HepG2 (cell line): ENCODE measurements around the gene ENPP1. TPM values are rescaled to one million over a fixed set of nuclear protein-coding genes. Genes with fewer than 3 reads are reported as not detected.

Experiments used
- ATAC-seq: fragments of 200-7000 bp; cut with Tn5 transposase; 3 replicates; pipeline ENCODE4 v1.9.1; 2020; ENCODE audit warnings: mild to moderate bottlenecking, moderate library complexity
- BruUV-seq: library from RNA; stranded (reverse); fragments of 400-500 nt; replicated peaks from 2 replicates; lab custom pipeline; 2021; lab: Mats Ljungman, UMichigan
- CTCF ChIA-PET: fragments of 300-600 bp; formaldehyde crosslinking; extraction: SDS; loops from one replicate; lab custom pipeline; 2021; ENCODE audit warnings: low total read pairs, inconsistent platforms, low intra/inter-chr PET ratio; lab: Yijun Ruan, JAX
- POLR2A ChIA-PET: fragments of 350-600 bp; sonication (Branson Sonifier 250); formaldehyde crosslinking; loops from one replicate; lab custom pipeline; 2020; ENCODE audit warnings: antibody characterized with exemption, inconsistent platforms; lab: Yijun Ruan, JAX
- DNase-seq: peaks from one replicate; pipeline ENCODE4 v3.0.0-alpha.2; 2015; ENCODE audit warnings: low spot score
- FAIRE-seq: peaks from 3 replicates; lab custom pipeline; 2011; peaks lifted over from hg19 to GRCh38; lab: Jason Lieb, UNC
- H2AFZ ChIP-seq: one replicate; pipeline ENCODE4 v1.6.1; 2011; ENCODE audit warnings: low read length, inconsistent platforms
- H3K27ac ChIP-seq: fragments of 300-600 bp; 3 replicates; pipeline ENCODE4 v1.8.0; 2011; ENCODE audit warnings: mixed run types, mild to moderate bottlenecking, mixed read lengths, low read length, inconsistent platforms; ENCODE audit not compliant: insufficient read depth; ENCODE audit errors: extremely low read length
- H3K27me3 ChIP-seq, 2 experiments: fragments of 200-600 bp in 1 of 2; 2 replicates in 1 of 2; 3 replicates in 1 of 2; pipeline versions ENCODE4 v1.6.0 to v1.8.0; 2011; ENCODE audit warnings: low read length in 2 of 2, mild to moderate bottlenecking in 2 of 2, moderate library complexity in 2 of 2, inconsistent platforms in 1 of 2; ENCODE audit not compliant: insufficient read depth in 2 of 2, control insufficient read depth in 1 of 2
- H3K36me3 ChIP-seq, 2 experiments: fragments of 200-600 bp in 1 of 2; replicated peaks in 1 of 2; 2 replicates in 1 of 2; 3 replicates in 1 of 2; pipeline versions ENCODE4 v1.5.1 to v1.8.0; 2011; ENCODE audit warnings: low read length in 2 of 2, inconsistent platforms in 1 of 2; ENCODE audit not compliant: insufficient read depth in 2 of 2, control insufficient read depth in 1 of 2
- H3K4me1 ChIP-seq: 2 replicates; pipeline ENCODE4 v1.5.1; 2012; ENCODE audit warnings: low read length, inconsistent platforms; ENCODE audit not compliant: insufficient read depth
- H3K4me2 ChIP-seq: 2 replicates; pipeline ENCODE4 v1.6.0; 2011; ENCODE audit warnings: low read depth, low read length, inconsistent platforms
- H3K4me3 ChIP-seq, 3 experiments: fragments of 200-600 bp in 1 of 3; sonication (generic), shearing (Covaris generic) in 1 of 3; replicated peaks in 1 of 3; 2 replicates each; pipeline ENCODE4 v1.5.1; 2011 to 2016; ENCODE audit warnings: low read length in 3 of 3, inconsistent platforms in 2 of 3, low read depth in 2 of 3, mild to moderate bottlenecking in 2 of 3, control low read depth in 1 of 3, mixed read lengths in 1 of 3; ENCODE audit not compliant: insufficient read depth in 1 of 3
- H3K79me2 ChIP-seq: one replicate; pipeline ENCODE4 v1.6.1; 2011; ENCODE audit warnings: low read length, inconsistent platforms; ENCODE audit not compliant: insufficient read depth
- H3K9ac ChIP-seq: 2 replicates; pipeline ENCODE4 v1.6.0; 2011; ENCODE audit warnings: mild to moderate bottlenecking, low read depth, low read length, inconsistent platforms; ENCODE audit not compliant: insufficient read depth
- H3K9me3 ChIP-seq: 2 replicates; pipeline ENCODE4 v1.5.1; 2012; ENCODE audit warnings: mild to moderate bottlenecking, low read length
- H4K20me1 ChIP-seq: 2 replicates; pipeline ENCODE4 v1.6.0; 2011; ENCODE audit warnings: inconsistent platforms, mild to moderate bottlenecking, low read length, moderate library complexity; ENCODE audit not compliant: insufficient read depth
- ARID5B ChIP-seq: IDR thresholded peaks from 2 replicates; pipeline ENCODE4 v1.4.0; 2020; ENCODE audit warnings: mild to moderate bottlenecking, missing genetic modification reagents
- CENPX ChIP-seq: sonication (generic); formaldehyde crosslinking; IDR thresholded peaks from 2 replicates; pipeline ENCODE4 v1.9.0; 2021; ENCODE audit warnings: mild to moderate bottlenecking, missing genetic modification reagents, moderate library complexity
- ETS1 ChIP-seq: sonication (generic); formaldehyde crosslinking; IDR thresholded peaks from 2 replicates; pipeline ENCODE4 v1.4.0; 2020; ENCODE audit warnings: missing genetic modification reagents
- FOXP4 ChIP-seq: sonication (generic); formaldehyde crosslinking; IDR thresholded peaks from 2 replicates; pipeline ENCODE4 v1.4.0; 2020; ENCODE audit warnings: missing genetic modification reagents
- HMG20B ChIP-seq: conservative IDR thresholded peaks from 2 replicates; pipeline ENCODE4 v1.6.1; 2016; ENCODE audit warnings: missing genetic modification reagents, missing compliant biosample characterization
- MYC ChIP-seq: sonication (generic); formaldehyde crosslinking; IDR thresholded peaks from 2 replicates; pipeline ENCODE4 v1.9.0; 2021; ENCODE audit warnings: missing genetic modification reagents, borderline replicate concordance
- NFE2 ChIP-seq: sonication (generic); formaldehyde crosslinking; IDR thresholded peaks from 2 replicates; pipeline ENCODE4 v1.4.0; 2020; ENCODE audit warnings: missing genetic modification reagents
- PAXIP1 ChIP-seq: sonication (generic); formaldehyde crosslinking; conservative IDR thresholded peaks from 2 replicates; pipeline ENCODE4 v1.4.0; 2020; ENCODE audit warnings: mild to moderate bottlenecking, missing genetic modification reagents, moderate library complexity
- TCF12 ChIP-seq, 2 experiments: fragments of 450-650 bp in 1 of 2; sonication (generic) in 1 of 2; formaldehyde crosslinking in 1 of 2; IDR thresholded peaks; 2 replicates each; pipeline versions ENCODE4 v1.6.1 to v1.8.0; 2017 to 2022; ENCODE audit warnings: antibody characterized with exemption in 1 of 2, mild to moderate bottlenecking in 1 of 2, missing genetic modification reagents in 1 of 2, moderate library complexity in 1 of 2
- ZNF138 ChIP-seq: sonication (generic); formaldehyde crosslinking; IDR thresholded peaks from 2 replicates; pipeline ENCODE4 v1.5.0; 2020; ENCODE audit warnings: mild to moderate bottlenecking, low read depth, missing genetic modification reagents
- ZNF83 ChIP-seq: sonication (generic); formaldehyde crosslinking; IDR thresholded peaks from 2 replicates; pipeline ENCODE4 v1.4.0; 2020; ENCODE audit warnings: missing genetic modification reagents, mild to moderate bottlenecking, borderline replicate concordance
- ZZZ3 ChIP-seq: sonication (generic); formaldehyde crosslinking; IDR thresholded peaks from 2 replicates; pipeline ENCODE4 v1.4.0; 2020; ENCODE audit warnings: missing genetic modification reagents, mild to moderate bottlenecking, borderline replicate concordance
- WGBS: methylation state at CpG from one replicate; pipeline ENCODE4 v1.1.6; 2017; ENCODE audit warnings: low lambda C conversion rate; 5-methylcytosine and 5-hydroxymethylcytosine counted together
- in situ Hi-C: cut with HindIII; loops from 2 replicates; pipeline ENCODE4 v1.10.0; 2017; ENCODE audit warnings: low pct_unique_long_range_greater_than_20kb; ENCODE audit not compliant: extremely low pct_ligation_motif_present
- intact Hi-C: fragments of 100-400 bp; cut with micrococcal nuclease; formaldehyde crosslinking; loops from one replicate; pipeline ENCODE4 v1.10.0; 2022; ENCODE audit not compliant: unreplicated experiment
- polyA plus RNA-seq, 8 experiments: library from polyadenylated mRNA; depleted of rRNA in 3 of 8; stranded (reverse) in 7 of 8; unstranded in 1 of 8; fragments of >200 nt; fragmentation: Illumina TruSeq in 4 of 8; extraction: Trizol in 4 of 8; gene quantifications; 2 replicates each; pipeline versions ENCODE4 v1.2.1 to v1.2.3, GENCODE V29; 2011 to 2016; ENCODE audit warnings: low read depth in 4 of 8, missing spikeins in 1 of 8, mixed read lengths in 1 of 8; ENCODE audit not compliant: insufficient read depth in 1 of 8
- total RNA-seq, 5 experiments: library from RNA; depleted of rRNA; stranded (reverse); fragments of >200 nt; fragmentation: Illumina TruSeq; extraction: Trizol; gene quantifications; 2 replicates each; pipeline ENCODE4 v1.2.3, GENCODE V29; 2016; ENCODE audit warnings: low read depth in 1 of 5

ENPP1 gene
- total and polyA plus RNA-seq, 2 of the 13 experiments (the other 11 are each of a cell fraction or from before 2014, with no cell fraction given) = 56.5 to 160 TPM

- TF ChIP-seq CENPX (CRISPR knock-in tag) = no peak
- TF ChIP-seq ZNF138 (CRISPR knock-in tag) = no peak
- no peak for TF ChIP-seq NFE2 (CRISPR knock-in tag)
- TF ChIP-seq ETS1 = no peak
- TF ChIP-seq MYC (CRISPR knock-in tag) = no peak
Observed at GRCh38 chr6:131916847-131917246, 109.0 kb downstream of the ENPP1 start (continued).

GRCh38 chr6:131917318-131917717, 109.5 kb downstream of the ENPP1 start:
- 17% methylated on average over 2 of the region's 2 CpGs for WGBS
- Histone ChIP-seq H3K9me3 (no peaks in the 10 kb centered on the region), H4K20me1 (no peaks in the 10 kb centered on the region), H3K27ac (no peak overlapping the region), H3K4me2 (peak overlapping the region; percentile 27), H3K4me1 (peaks cover 23% of the 10 kb centered on the region; the same call in 1 of the 2 replicates), H3K27me3 (no peaks in the 10 kb centered on the region), H3K79me2 (no peaks in the 10 kb centered on the region), H3K9ac (no peak overlapping the region), H3K4me3 (no peak overlapping the region; a peak in 1 of 6 replicates), H3K36me3 (no peaks in the 10 kb centered on the region), H2AFZ (no peak overlapping the region)
- in situ Hi-C loops = loop anchor here (5.0 kb wide), 1 partner anchor 380 kb away; no protein-coding TSS in a partner anchor
- ATAC-seq (peak; percentile 37; the same call in 2 of the 3 replicates), FAIRE-seq (no peak), DNase-seq (no peak)
- POLR2A ChIA-PET = interaction anchor here (1.0 kb wide), 1 partner anchor 34 kb away, joined by 6 read pairs; the partner anchor contains the start of gene CCN2
- intact Hi-C loops = loop anchor here (5.0 kb wide), 1 partner anchor 360 kb away; no protein-coding TSS in a partner anchor
- no TSS peak for BruUV-seq
- CTCF ChIA-PET = no interaction called here
- TF ChIP-seq ARID5B (CRISPR knock-in tag) = no peak
- TF ChIP-seq ZNF83 (CRISPR knock-in tag) = no peak
- no peak for TF ChIP-seq HMG20B (CRISPR knock-in tag)
- no peak for TF ChIP-seq FOXP4 (CRISPR knock-in tag)
- TF ChIP-seq TCF12 (IDR thresholded peaks at IDR 0.05) = no peak
- no peak for TF ChIP-seq TCF12 (CRISPR knock-in tag; IDR thresholded peaks at IDR 0.05)
- TF ChIP-seq PAXIP1 (CRISPR knock-in tag) = no peak
- TF ChIP-seq ZZZ3 (CRISPR knock-in tag) = no peak
